Mucosa of descending colon (tissue), 3 donors: ENCODE measurements around the gene TRABD2B. TPM values are rescaled to one million over a fixed set of nuclear protein-coding genes. Genes with fewer than 3 reads are reported as not detected.

Source experiments
- ATAC-seq: fragments of 200-7000 bp; cut with Tn5 transposase; one replicate; pipeline ENCODE4 v1.9.1; 2020; ENCODE audit warnings: mild to moderate bottlenecking, moderate library complexity
- DNase-seq, 3 donors: peaks; one replicate each; pipeline ENCODE4 v3.0.0-alpha.2; 2020
- H3K36me3 ChIP-seq: fragments of 200-600 bp; one replicate; pipeline ENCODE4 v1.8.0; 2021; ENCODE audit warnings: low read depth, mild to moderate bottlenecking
- H3K4me1 ChIP-seq: fragments of 200-600 bp; one replicate; pipeline ENCODE4 v1.8.0; 2021; ENCODE audit warnings: low read depth, mild to moderate bottlenecking
- H3K4me3 ChIP-seq: fragments of 200-600 bp; one replicate; pipeline ENCODE4 v1.8.0; 2021; ENCODE audit warnings: mild to moderate bottlenecking
- H3K9me3 ChIP-seq: fragments of 200-600 bp; one replicate; pipeline ENCODE4 v1.8.0; 2021; ENCODE audit warnings: mild to moderate bottlenecking
- intact Hi-C, 2 donors: fragments of 100-400 bp; cut with DNase I in 1 of 2; cut with micrococcal nuclease in 1 of 2; formaldehyde crosslinking; loops; one replicate each; pipeline versions ENCODE4 v1.11.0 to v1.11.1; 2022; cut with DNase I, micrococcal nuclease
- total RNA-seq, 3 donors: library from RNA; stranded (reverse); fragmentation: NEBNext Ultra II Directional in 2 of 3; extraction: Animal tissue kit (Norgen Biotek cat#: 25700) in 2 of 3; gene quantifications; one replicate each; pipeline versions ENCODE4 v1.2.1 to v1.2.4, GENCODE V29; 2021 to 2023
- TF ChIP-seq, protein P1 (sequence below): fragments of 200-600 bp; IDR thresholded peaks from one replicate; pipeline ENCODE4 v1.8.0; 2022; ENCODE audit warnings: antibody characterized with exemption, mild to moderate bottlenecking
- donor health status: DM: no; HTN: no; CAD: no; lungs with moderate emphysema.
- donor health status: DM: no; HTN: no; CAD: no.
- donor health status: DM: no; HTN: yes; CAD: no.

The TRABD2B gene
- total RNA-seq, 3 donors from 2014 or later: 0.35 to 2.0 (median 2.0) TPM

DNA sequence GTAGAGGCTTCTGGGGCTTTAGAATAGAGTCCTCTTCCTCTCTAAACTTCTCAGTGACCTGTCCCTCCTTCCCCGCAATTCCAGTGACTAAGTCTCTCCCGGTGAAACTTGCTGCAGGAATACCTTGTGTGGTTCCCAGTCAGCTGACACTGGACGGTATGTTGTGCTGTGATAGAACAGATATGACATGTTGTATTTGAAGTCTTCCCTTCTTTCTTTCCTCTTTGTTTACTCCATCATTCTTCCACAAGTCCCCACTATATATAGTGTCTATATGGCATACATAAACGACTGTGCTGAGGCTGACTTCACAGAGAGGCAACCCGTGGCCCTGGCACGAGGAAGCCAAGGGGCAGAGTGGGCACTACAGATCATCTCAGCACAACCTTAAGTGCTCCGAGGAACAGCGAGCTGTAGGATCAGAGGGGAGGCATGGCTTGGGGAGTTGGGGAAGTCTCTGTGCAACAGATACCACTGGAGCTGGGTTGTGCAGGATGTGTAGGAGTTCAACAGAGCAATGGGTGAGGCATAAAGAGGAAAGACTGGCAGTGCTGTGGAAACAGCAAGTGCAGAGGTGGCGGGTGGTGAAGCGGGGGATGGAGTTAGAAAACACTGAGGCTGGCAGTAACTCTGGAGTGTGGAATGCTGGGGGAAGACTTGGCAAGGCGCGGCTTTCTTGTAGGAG is 237.8 kb downstream of the TRABD2B start:
- TF ChIP-seq, protein P1, sequence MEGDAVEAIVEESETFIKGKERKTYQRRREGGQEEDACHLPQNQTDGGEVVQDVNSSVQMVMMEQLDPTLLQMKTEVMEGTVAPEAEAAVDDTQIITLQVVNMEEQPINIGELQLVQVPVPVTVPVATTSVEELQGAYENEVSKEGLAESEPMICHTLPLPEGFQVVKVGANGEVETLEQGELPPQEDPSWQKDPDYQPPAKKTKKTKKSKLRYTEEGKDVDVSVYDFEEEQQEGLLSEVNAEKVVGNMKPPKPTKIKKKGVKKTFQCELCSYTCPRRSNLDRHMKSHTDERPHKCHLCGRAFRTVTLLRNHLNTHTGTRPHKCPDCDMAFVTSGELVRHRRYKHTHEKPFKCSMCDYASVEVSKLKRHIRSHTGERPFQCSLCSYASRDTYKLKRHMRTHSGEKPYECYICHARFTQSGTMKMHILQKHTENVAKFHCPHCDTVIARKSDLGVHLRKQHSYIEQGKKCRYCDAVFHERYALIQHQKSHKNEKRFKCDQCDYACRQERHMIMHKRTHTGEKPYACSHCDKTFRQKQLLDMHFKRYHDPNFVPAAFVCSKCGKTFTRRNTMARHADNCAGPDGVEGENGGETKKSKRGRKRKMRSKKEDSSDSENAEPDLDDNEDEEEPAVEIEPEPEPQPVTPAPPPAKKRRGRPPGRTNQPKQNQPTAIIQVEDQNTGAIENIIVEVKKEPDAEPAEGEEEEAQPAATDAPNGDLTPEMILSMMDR: no peak

DNA sequence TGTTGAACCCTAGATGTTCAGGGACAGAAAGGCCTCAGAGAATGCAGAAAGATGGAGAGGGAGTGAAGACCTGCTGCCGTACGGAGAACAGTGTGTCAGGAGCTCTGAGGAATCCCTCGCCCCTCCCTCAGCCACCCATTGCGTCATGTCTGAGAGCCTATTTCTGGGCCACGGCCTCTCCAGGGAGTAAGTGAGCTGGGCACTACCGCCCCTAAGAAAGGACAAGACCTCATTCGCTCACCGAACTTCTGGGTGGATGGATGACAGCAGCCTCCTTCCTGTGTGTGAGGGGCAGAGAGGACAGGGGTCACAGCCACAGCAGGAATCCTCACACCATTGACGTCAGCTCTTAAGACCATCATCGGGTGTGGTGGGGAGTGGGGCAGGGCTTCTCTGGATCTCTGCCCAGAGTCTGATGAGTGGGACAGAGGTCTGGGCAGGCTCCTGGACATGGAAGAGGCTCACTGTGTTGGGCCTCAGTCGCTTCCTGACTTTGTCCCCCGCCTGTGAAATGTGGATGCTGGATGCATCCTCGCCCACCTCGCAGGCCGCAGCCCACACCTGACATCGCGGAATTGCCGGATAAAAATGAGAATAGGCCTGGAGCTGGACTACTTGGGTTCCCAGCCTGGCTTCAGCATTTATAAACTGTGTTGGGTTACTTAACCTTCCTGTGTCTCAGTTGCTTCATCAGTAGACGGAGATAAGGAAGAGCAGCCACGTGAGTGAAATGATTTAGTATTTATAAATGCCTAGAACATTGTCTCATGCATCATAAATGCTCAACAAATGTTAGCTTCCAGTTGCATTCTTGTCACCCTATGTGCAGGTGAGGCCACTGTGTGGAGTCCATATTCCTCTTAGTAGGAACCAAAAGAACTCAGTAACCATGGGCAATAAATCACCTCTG is 238.6 kb downstream of the TRABD2B start:
- ATAC-seq (no peak), DNase-seq (no peak)
- H3K4me1 ChIP-seq: no peaks in the 10 kb centered on the region
- no peak overlapping the region for H3K4me3 ChIP-seq
- H3K36me3 ChIP-seq: no peaks in the 10 kb centered on the region
- no peaks in the 10 kb centered on the region for H3K9me3 ChIP-seq
- intact Hi-C loops: no loop called here
- TF ChIP-seq, protein P1: no peak

More for the DNA sequence above, 237.8 kb downstream of the TRABD2B start:
- intact Hi-C loops: no loop called here
- Histone ChIP-seq H3K4me1 (no peaks in the 10 kb centered on the region), H3K9me3 (no peaks in the 10 kb centered on the region), H3K36me3 (no peaks in the 10 kb centered on the region), H3K4me3 (no peak overlapping the region)
- DNase-seq (no peak), ATAC-seq (no peak)

DNA sequence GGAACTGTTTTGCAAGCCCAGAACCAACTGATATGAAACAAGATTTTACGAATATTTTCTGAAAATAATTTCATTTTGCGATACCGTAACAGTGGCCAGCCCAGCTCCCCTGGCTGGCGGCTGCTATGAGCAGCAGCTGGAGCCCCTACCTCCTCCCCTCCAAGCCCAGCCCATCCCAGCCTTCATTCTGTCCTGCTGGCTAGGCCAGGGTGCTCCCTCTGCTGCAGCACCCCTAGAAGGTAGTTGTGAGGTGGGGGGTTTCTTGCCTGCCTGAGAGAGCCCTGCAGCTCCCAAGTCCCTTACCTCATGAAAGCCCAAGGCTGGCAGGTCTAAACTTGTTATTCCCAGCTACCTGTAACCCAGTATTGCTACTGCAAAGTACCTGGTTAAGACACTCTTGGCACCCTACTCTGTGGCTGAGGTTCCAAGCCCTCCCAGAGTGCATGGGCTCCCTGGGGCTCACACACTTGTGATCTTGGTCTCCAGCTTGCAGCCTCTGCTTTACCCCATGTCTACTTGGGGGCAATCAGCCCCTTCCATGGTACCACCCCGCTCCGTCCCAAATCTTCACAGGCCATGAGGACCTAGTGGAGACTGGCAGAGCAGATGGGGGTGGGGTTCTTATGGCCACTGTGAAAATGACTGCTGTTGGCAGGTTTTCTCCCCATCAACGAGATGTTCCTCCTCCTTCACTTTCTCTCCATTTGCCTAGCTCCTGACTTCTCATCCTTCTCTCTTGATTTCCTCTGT is 239.8 kb downstream of the TRABD2B start:
- intact Hi-C loops: no loop called here
- TF ChIP-seq, protein P1: no peak
- ATAC-seq: no peak
- Histone ChIP-seq H3K4me3 (no peak overlapping the region), H3K4me1 (peaks cover 3% of the 10 kb centered on the region), H3K9me3 (no peaks in the 10 kb centered on the region), H3K36me3 (no peaks in the 10 kb centered on the region)
- DNase-seq: no peak

DNA sequence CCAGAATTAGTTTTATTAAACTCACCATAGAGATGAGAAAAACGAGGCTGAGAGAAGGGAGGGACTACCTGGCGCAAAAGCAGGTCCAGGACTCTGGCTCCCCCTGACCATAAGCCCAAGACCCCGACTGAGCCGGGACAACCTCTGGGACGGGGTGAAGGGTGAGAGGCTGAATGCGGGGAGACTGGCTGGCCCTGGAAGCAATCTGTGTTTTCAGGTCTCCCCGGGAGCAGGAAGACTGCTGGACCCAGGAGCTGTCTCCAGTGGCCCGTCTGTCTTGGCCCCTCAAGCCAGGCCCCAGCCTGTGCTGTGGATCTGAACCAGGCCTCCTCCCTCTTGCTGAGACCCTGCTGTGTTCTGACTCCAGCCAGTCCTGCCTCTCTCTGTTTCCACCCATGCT is 240.8 kb downstream of the TRABD2B start:
- DNase-seq (no peak), ATAC-seq (no peak)
- Histone ChIP-seq H3K9me3 (no peaks in the 10 kb centered on the region), H3K4me1 (peaks cover 8% of the 10 kb centered on the region), H3K36me3 (no peaks in the 10 kb centered on the region), H3K4me3 (no peak overlapping the region)
- intact Hi-C loops: no loop called here
- TF ChIP-seq, protein P1: no peak

DNA sequence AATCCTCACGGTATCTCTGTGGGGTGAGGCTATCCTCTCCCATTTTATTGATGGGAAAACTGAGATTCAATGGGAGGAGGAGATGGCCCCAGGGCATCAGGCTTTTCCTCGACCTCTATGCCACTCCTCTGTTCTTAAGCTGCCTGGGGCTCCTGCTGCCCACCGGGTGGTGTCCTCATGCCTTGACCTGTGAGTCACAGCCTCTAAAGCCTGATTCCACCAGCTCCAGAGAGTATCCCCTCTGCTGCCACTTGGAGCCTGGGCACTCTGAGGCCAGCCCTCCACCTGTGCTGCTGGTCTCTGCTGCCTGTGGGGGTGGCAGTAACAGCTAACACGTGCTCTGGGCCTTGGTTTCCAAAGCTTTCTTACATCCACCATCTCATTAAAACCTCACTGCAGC is 241.2 kb downstream of the TRABD2B start:
- ATAC-seq (no peak), DNase-seq (no peak)
- no peak overlapping the region for H3K4me3 ChIP-seq
- TF ChIP-seq, protein P1: no peak
- H3K36me3 ChIP-seq: no peaks in the 10 kb centered on the region
- peaks cover 8% of the 10 kb centered on the region for H3K4me1 ChIP-seq
- intact Hi-C loops: no loop called here
- H3K9me3 ChIP-seq: no peaks in the 10 kb centered on the region
